H9 (cell line): ENCODE results near the gene IGF2R. TPM values are rescaled to one million over a fixed set of nuclear protein-coding genes. Genes with fewer than 3 reads are reported as not detected.

ENCODE experiments used
- DNase-seq: peaks from one replicate; pipeline ENCODE4 v3.0.0-alpha.2; 2017
- H2AFZ ChIP-seq: one replicate; pipeline ENCODE4 v1.6.1; 2013; ENCODE audit warnings: mild to moderate bottlenecking, low read length, control low read depth, moderate library complexity
- H2AK5ac ChIP-seq: 2 replicates; pipeline ENCODE4 v1.6.1; 2013; ENCODE audit warnings: low read length, control low read depth, mixed read lengths; ENCODE audit not compliant: insufficient read length
- H2BK120ac ChIP-seq: one replicate; pipeline ENCODE4 v1.6.1; 2013; ENCODE audit warnings: low read depth, mild to moderate bottlenecking, low read length, control low read depth, inconsistent platforms; ENCODE audit not compliant: poor library complexity, severe bottlenecking
- H2BK12ac ChIP-seq: 2 replicates; pipeline ENCODE4 v1.6.1; 2013; ENCODE audit warnings: low read length, control low read depth, mixed read lengths, low read depth; ENCODE audit not compliant: insufficient read length
- H2BK15ac ChIP-seq: 2 replicates; pipeline ENCODE4 v1.6.1; 2013; ENCODE audit warnings: low read depth, low read length, control low read depth
- H2BK20ac ChIP-seq: one replicate; pipeline ENCODE4 v1.6.1; 2013; ENCODE audit warnings: low read depth, mild to moderate bottlenecking, low read length, control low read depth, inconsistent platforms; ENCODE audit not compliant: poor library complexity, severe bottlenecking
- H2BK5ac ChIP-seq: 2 replicates; pipeline ENCODE4 v1.6.1; 2013; ENCODE audit warnings: low read length, control low read depth, mixed read lengths; ENCODE audit not compliant: insufficient read length
- H3K14ac ChIP-seq: 2 replicates; pipeline ENCODE4 v1.6.1; 2013; ENCODE audit warnings: low read length, control low read depth; ENCODE audit not compliant: insufficient read depth
- H3K18ac ChIP-seq: 2 replicates; pipeline ENCODE4 v1.6.1; 2013; ENCODE audit warnings: low read depth, mild to moderate bottlenecking, mixed read lengths, low read length, control low read depth; ENCODE audit not compliant: insufficient read length
- H3K23ac ChIP-seq: 2 replicates; pipeline ENCODE4 v1.6.1; 2013; ENCODE audit warnings: low read length, control low read depth, mixed read lengths, low read depth; ENCODE audit not compliant: insufficient read length
- H3K23me2 ChIP-seq: 2 replicates; pipeline ENCODE4 v1.6.1; 2013; ENCODE audit warnings: low read depth, mild to moderate bottlenecking, mixed read lengths, low read length, control low read depth; ENCODE audit not compliant: insufficient read length, poor library complexity, severe bottlenecking
- H3K27ac ChIP-seq: 2 replicates; pipeline ENCODE4 v1.5.1; 2013; ENCODE audit warnings: low read length, control low read depth, mixed read lengths, low read depth; ENCODE audit not compliant: insufficient read length
- H3K27me3 ChIP-seq: 2 replicates; pipeline ENCODE4 v1.6.1; 2013; ENCODE audit warnings: low read length, control low read depth, inconsistent platforms; ENCODE audit not compliant: insufficient read depth
- H3K4ac ChIP-seq: 2 replicates; pipeline ENCODE4 v1.6.1; 2013; ENCODE audit warnings: low read depth, mild to moderate bottlenecking, control low read depth, inconsistent platforms, low read length, moderate library complexity
- H3K4me1 ChIP-seq: 2 replicates; pipeline ENCODE4 v1.6.1; 2013; ENCODE audit warnings: low read length, control low read depth, inconsistent platforms; ENCODE audit not compliant: insufficient read depth
- H3K4me2 ChIP-seq: 2 replicates; pipeline ENCODE4 v1.6.1; 2013; ENCODE audit warnings: low read length, control low read depth, mixed read lengths; ENCODE audit not compliant: insufficient read length, insufficient read depth
- H3K56ac ChIP-seq: 2 replicates; pipeline ENCODE4 v1.6.1; 2013; ENCODE audit warnings: low read depth, mild to moderate bottlenecking, mixed read lengths, low read length, control low read depth; ENCODE audit not compliant: insufficient read length
- H3K79me1 ChIP-seq: 2 replicates; pipeline ENCODE4 v1.6.1; 2013; ENCODE audit warnings: low read depth, mild to moderate bottlenecking, moderate library complexity, low read length, control low read depth, inconsistent platforms; ENCODE audit not compliant: insufficient read depth, poor library complexity, severe bottlenecking
- H3K79me2 ChIP-seq: 2 replicates; pipeline ENCODE4 v1.6.1; 2013; ENCODE audit warnings: low read length, control low read depth, inconsistent platforms; ENCODE audit not compliant: insufficient read depth
- H3K9ac ChIP-seq: 2 replicates; pipeline ENCODE4 v1.6.1; 2013; ENCODE audit warnings: low read length, control low read depth, mixed read lengths; ENCODE audit not compliant: insufficient read length; ENCODE audit errors: extremely low read depth
- H3K9me3 ChIP-seq: one replicate; pipeline ENCODE4 v1.6.1; 2013; ENCODE audit warnings: low read depth, low read length, inconsistent platforms; ENCODE audit not compliant: control insufficient read depth
- H3T11ph ChIP-seq: one replicate; pipeline ENCODE4 v1.6.1; 2013; ENCODE audit warnings: mild to moderate bottlenecking, low read length, control low read depth, inconsistent platforms
- H4K20me1 ChIP-seq: one replicate; pipeline ENCODE4 v1.6.1; 2013; ENCODE audit not compliant: control insufficient read depth, insufficient read length, insufficient read depth
- H4K5ac ChIP-seq: 2 replicates; pipeline ENCODE4 v1.6.1; 2013; ENCODE audit warnings: low read depth, mild to moderate bottlenecking, mixed read lengths, low read length, control low read depth; ENCODE audit not compliant: insufficient read length
- H4K8ac ChIP-seq: replicated peaks from 2 replicates; pipeline ENCODE4 v1.6.1; 2013; ENCODE audit warnings: low read length, control low read depth, mixed read lengths, low read depth; ENCODE audit not compliant: insufficient read length
- H4K91ac ChIP-seq: 2 replicates; pipeline ENCODE4 v1.6.1; 2013; ENCODE audit warnings: low read depth, mild to moderate bottlenecking, moderate library complexity, mixed read lengths, low read length, control low read depth; ENCODE audit not compliant: insufficient read length
- H3K27ac Mint-ChIP-seq, 3 experiments: 2 replicates in 2 of 3; 3 replicates in 1 of 3; pipeline ENCODE4 v1.8.0; 2020 to 2021; ENCODE audit warnings: mixed read lengths in 3 of 3, mild to moderate bottlenecking in 1 of 3, moderate library complexity in 1 of 3
- H3K27me3 Mint-ChIP-seq: 2 replicates; pipeline ENCODE4 v1.8.0; 2021; ENCODE audit warnings: low read depth, mild to moderate bottlenecking, moderate library complexity, mixed read lengths
- H3K36me3 Mint-ChIP-seq, 3 experiments: 2 replicates in 2 of 3; 3 replicates in 1 of 3; pipeline ENCODE4 v1.8.0; 2020 to 2021; ENCODE audit warnings: low read depth in 3 of 3, mixed read lengths in 3 of 3; ENCODE audit not compliant: insufficient read depth in 1 of 3
- H3K4me1 Mint-ChIP-seq, 2 experiments: 2 replicates each; pipeline ENCODE4 v1.8.0; 2020; ENCODE audit warnings: mixed read lengths in 2 of 2
- H3K4me3 Mint-ChIP-seq, 2 experiments: 2 replicates in 1 of 2; 3 replicates in 1 of 2; pipeline ENCODE4 v1.8.0; 2020 to 2021; ENCODE audit warnings: mild to moderate bottlenecking in 2 of 2, mixed read lengths in 2 of 2, moderate library complexity in 1 of 2
- H3K9me3 Mint-ChIP-seq, 2 experiments: 2 replicates in 1 of 2; 3 replicates in 1 of 2; pipeline ENCODE4 v1.8.0; 2020; ENCODE audit warnings: mild to moderate bottlenecking in 2 of 2, mixed read lengths in 2 of 2, moderate library complexity in 1 of 2
- WGBS: extraction: QIAGEN DNeasy Blood & Tissue Kit; methylation state at CpG from one replicate; pipeline ENCODE4 v1.1.7; 2013; ENCODE audit warnings: missing lambda C conversion rate, low lambda C conversion rate, mixed read lengths; ENCODE audit not compliant: insufficient read length; ENCODE audit errors: extremely low coverage; 5-methylcytosine and 5-hydroxymethylcytosine counted together
- total RNA-seq: library from RNA; stranded (reverse); gene quantifications from 2 replicates; pipeline ENCODE4 v1.2.1, GENCODE V29; 2021
- TF ChIP-seq, protein P1 (sequence below): fragments of 200-600 bp; sonication (generic); conservative IDR thresholded peaks from 3 replicates; pipeline ENCODE4 v1.8.0; 2021; ENCODE audit warnings: antibody characterized with exemption, mild to moderate bottlenecking

IGF2R gene
- total RNA-seq, 1 experiment from 2014 or later: 66.7 TPM

DNA sequence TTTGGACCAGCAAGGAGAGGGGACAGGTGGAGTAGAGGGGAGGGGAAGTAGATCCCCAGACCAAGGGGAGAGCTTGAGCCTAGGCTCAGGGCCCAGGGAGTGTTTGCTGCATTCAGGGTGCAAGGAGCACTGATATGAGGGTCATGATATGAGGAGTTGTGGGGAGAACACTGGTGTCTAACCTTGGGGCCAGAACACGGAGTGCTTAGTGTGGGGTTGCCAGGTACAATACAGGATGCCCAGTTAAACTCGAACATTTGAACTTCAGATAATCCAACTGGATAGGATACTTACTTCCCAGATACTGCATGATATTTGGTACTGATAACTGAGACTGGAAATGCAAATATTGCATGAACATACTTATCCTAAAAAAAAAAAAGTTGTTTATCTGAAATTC is 155.1 kb downstream of the IGF2R start:
- Histone ChIP-seq H4K20me1 (no peaks in the 10 kb centered on the region), H3K23me2 (no peaks in the 10 kb centered on the region), H3K27me3 (no peaks in the 10 kb centered on the region), H2BK120ac (no peak overlapping the region), H4K5ac (no peak overlapping the region), H3K4me1 (no peaks in the 10 kb centered on the region), H2BK20ac (no peak overlapping the region), H3K23ac (no peak overlapping the region), H3K56ac (no peak overlapping the region), H3T11ph (no peak overlapping the region), H2BK15ac (no peak overlapping the region), H2BK5ac (no peak overlapping the region), H3K4me2 (no peak overlapping the region), H2AFZ (no peak overlapping the region), H3K18ac (no peak overlapping the region), H2BK12ac (no peak overlapping the region), H4K91ac (no peak overlapping the region), H3K9ac (no peak overlapping the region), H3K79me2 (no peaks in the 10 kb centered on the region), H3K14ac (no peak overlapping the region), H3K9me3 (no peaks in the 10 kb centered on the region), H4K8ac (no peak overlapping the region), H3K79me1 (no peaks in the 10 kb centered on the region), H3K4ac (no peak overlapping the region), H3K27ac (no peak overlapping the region), H2AK5ac (no peak overlapping the region)
- Mint-ChIP-seq H3K27ac (no peak overlapping the region; a peak in 1 of 7 replicates), H3K9me3 (peaks cover 8 to 12% of the 10 kb centered on the region in 2 experiments; a peak in 3 of 5 replicates), H3K27me3 (no peaks in the 10 kb centered on the region; the same call in 1 of the 2 replicates), H3K4me3 (no peak overlapping the region; a peak in 1 of 5 replicates), H3K4me1 (no peaks in the 10 kb centered on the region), H3K36me3 (peaks cover 7 to 15% (median 10%) of the 10 kb centered on the region in 3 experiments; a peak in 5 of 7 replicates)
- no CpG with 5 or more reads among the region's 2 CpGs for WGBS
- DNase-seq: no peak
- TF ChIP-seq, protein P1, sequence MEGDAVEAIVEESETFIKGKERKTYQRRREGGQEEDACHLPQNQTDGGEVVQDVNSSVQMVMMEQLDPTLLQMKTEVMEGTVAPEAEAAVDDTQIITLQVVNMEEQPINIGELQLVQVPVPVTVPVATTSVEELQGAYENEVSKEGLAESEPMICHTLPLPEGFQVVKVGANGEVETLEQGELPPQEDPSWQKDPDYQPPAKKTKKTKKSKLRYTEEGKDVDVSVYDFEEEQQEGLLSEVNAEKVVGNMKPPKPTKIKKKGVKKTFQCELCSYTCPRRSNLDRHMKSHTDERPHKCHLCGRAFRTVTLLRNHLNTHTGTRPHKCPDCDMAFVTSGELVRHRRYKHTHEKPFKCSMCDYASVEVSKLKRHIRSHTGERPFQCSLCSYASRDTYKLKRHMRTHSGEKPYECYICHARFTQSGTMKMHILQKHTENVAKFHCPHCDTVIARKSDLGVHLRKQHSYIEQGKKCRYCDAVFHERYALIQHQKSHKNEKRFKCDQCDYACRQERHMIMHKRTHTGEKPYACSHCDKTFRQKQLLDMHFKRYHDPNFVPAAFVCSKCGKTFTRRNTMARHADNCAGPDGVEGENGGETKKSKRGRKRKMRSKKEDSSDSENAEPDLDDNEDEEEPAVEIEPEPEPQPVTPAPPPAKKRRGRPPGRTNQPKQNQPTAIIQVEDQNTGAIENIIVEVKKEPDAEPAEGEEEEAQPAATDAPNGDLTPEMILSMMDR: no peak
